A549 (cell line): ENCODE measurements around the gene C3orf49. TPM values are rescaled to one million over a fixed set of nuclear protein-coding genes. Genes with fewer than 3 reads are reported as not detected.

ENCODE experiments used
- ATAC-seq, 2 experiments: fragments of 200-7000 bp in 1 of 2; fragments of >200 bp in 1 of 2; cut with Nextera tagmentation in 1 of 2; cut with Tn5 transposase in 1 of 2; 3 replicates each; pipeline versions ENCODE4 v1.8.0 to v1.9.1; 2018 to 2020; ENCODE audit warnings: mild to moderate bottlenecking in 1 of 2, moderate library complexity in 1 of 2
- CTCF ChIA-PET: fragments of 300-600 bp; sonication (Branson Sonifier 250); formaldehyde crosslinking; extraction: SDS; loops from one replicate; lab custom pipeline; 2021; ENCODE audit warnings: antibody characterized with exemption, inconsistent platforms; lab: Yijun Ruan, JAX
- POLR2A ChIA-PET: fragments of 350-600 bp; formaldehyde crosslinking; extraction: SDS; loops from one replicate; lab custom pipeline; 2021; ENCODE audit warnings: antibody characterized with exemption, inconsistent platforms; lab: Yijun Ruan, JAX
- DNase-seq, 2 experiments: peaks; one replicate each; pipeline versions ENCODE4 v3.0.0 to v3.0.0-alpha.2; 2011 to 2016; ENCODE audit warnings: low read depth in 1 of 2, low spot score in 1 of 2
- FAIRE-seq: peaks from 2 replicates; lab custom pipeline; 2011; peaks lifted over from hg19 to GRCh38; lab: Jason Lieb, UNC
- H3K27ac ChIP-seq, 2 experiments: fragments of >200 bp; sonication (Bioruptor Twin); formaldehyde crosslinking; 3 replicates each; pipeline ENCODE4 v1.5.1; 2016 to 2017
- H3K4me1 ChIP-seq: fragments of >200 bp; sonication (Bioruptor Twin); formaldehyde crosslinking; 3 replicates; pipeline ENCODE4 v1.6.1; 2016
- H3K4me2 ChIP-seq: fragments of >200 bp; sonication (Bioruptor Twin); formaldehyde crosslinking; 3 replicates; pipeline ENCODE4 v1.6.1; 2016
- H3K4me3 ChIP-seq: fragments of >200 bp; sonication (Bioruptor Twin); formaldehyde crosslinking; 3 replicates; pipeline ENCODE4 v1.5.1; 2016
- H3K9me3 ChIP-seq: fragments of >200 bp; sonication (Bioruptor Twin); formaldehyde crosslinking; 3 replicates; pipeline ENCODE4 v1.6.1; 2016
- BCL3 ChIP-seq: fragments of >200 bp; sonication (Bioruptor Twin); formaldehyde crosslinking; IDR thresholded peaks from 3 replicates; pipeline ENCODE4 v1.6.1; 2016
- CBX8 ChIP-seq: fragments of 200-600 bp; sonication (generic); IDR thresholded peaks from 2 replicates; pipeline ENCODE4 v1.6.1; 2016
- CHD4 ChIP-seq: fragments of 200-600 bp; sonication (generic); IDR thresholded peaks from 2 replicates; pipeline ENCODE4 v1.6.1; 2016; ENCODE audit warnings: antibody characterized with exemption, mild to moderate bottlenecking, borderline replicate concordance
- EHF ChIP-seq: fragments of 250-450 bp; sonication (Bioruptor Pico); IDR thresholded peaks from 2 replicates; pipeline ENCODE4 v1.5.0; 2020; ENCODE audit warnings: mild to moderate bottlenecking
- EHMT2 ChIP-seq: fragments of 200-600 bp; sonication (generic); IDR thresholded peaks from 2 replicates; pipeline ENCODE4 v1.6.1; 2016; ENCODE audit warnings: antibody characterized with exemption, low read depth, mild to moderate bottlenecking, moderate library complexity
- EP300 ChIP-seq, 2 experiments: fragments of >200 bp; sonication (Bioruptor Twin); formaldehyde crosslinking; IDR thresholded peaks; 2 replicates in 1 of 2; 3 replicates in 1 of 2; pipeline ENCODE4 v1.6.1; 2016 to 2017
- FOXS1 ChIP-seq: fragments of 250-450 bp; sonication (Bioruptor Pico); IDR thresholded peaks from 2 replicates; pipeline ENCODE4 v1.5.0; 2020; ENCODE audit warnings: mild to moderate bottlenecking, moderate library complexity
- HOXB13 ChIP-seq: fragments of 250-450 bp; sonication (Bioruptor Pico); IDR thresholded peaks from 2 replicates; pipeline ENCODE4 v1.5.0; 2020; ENCODE audit warnings: low read depth, mild to moderate bottlenecking, moderate library complexity
- KDM5A ChIP-seq: fragments of 200-600 bp; sonication (generic); IDR thresholded peaks from 2 replicates; pipeline ENCODE4 v1.6.1; 2016; ENCODE audit warnings: antibody characterized with exemption, mild to moderate bottlenecking
- MAFK ChIP-seq: fragments of 450-650 bp; IDR thresholded peaks from 2 replicates; pipeline ENCODE4 v1.6.1; 2014; ENCODE audit not compliant: partially characterized antibody
- NPAS2 ChIP-seq: fragments of 250-450 bp; sonication (Bioruptor Pico); IDR thresholded peaks from 2 replicates; pipeline ENCODE4 v1.8.0; 2022; ENCODE audit warnings: mild to moderate bottlenecking, moderate library complexity, borderline replicate concordance
- NR3C1 ChIP-seq: fragments of >200 bp; sonication (Bioruptor Twin); formaldehyde crosslinking; IDR thresholded peaks from 3 replicates; pipeline ENCODE4 v1.6.1; 2017
- POLR2AphosphoS2 ChIP-seq: conservative IDR thresholded peaks from 2 replicates; pipeline ENCODE4 v1.6.1; 2012; ENCODE audit warnings: low read length, improper control_type of control experiment, inconsistent platforms
- RAD21 ChIP-seq, 2 experiments: fragments of >200 bp in 1 of 2; sonication (Bioruptor Twin) in 1 of 2; formaldehyde crosslinking in 1 of 2; IDR thresholded peaks in 1 of 2; conservative IDR thresholded peaks in 1 of 2; 2 replicates in 1 of 2; 3 replicates in 1 of 2; pipeline ENCODE4 v1.6.1; 2012 to 2018; ENCODE audit warnings: inconsistent platforms in 1 of 2
- RARB ChIP-seq: fragments of 250-450 bp; sonication (Bioruptor Pico); IDR thresholded peaks from 2 replicates; pipeline ENCODE4 v1.8.0; 2021; ENCODE audit warnings: mild to moderate bottlenecking, moderate library complexity
- REST ChIP-seq: fragments of 200-600 bp; sonication (generic); IDR thresholded peaks from 2 replicates; pipeline ENCODE4 v1.6.1; 2016; ENCODE audit warnings: antibody characterized with exemption, mild to moderate bottlenecking, moderate library complexity
- RFX5 ChIP-seq: fragments of 450-650 bp; IDR thresholded peaks from 2 replicates; pipeline ENCODE4 v1.7.1; 2014; ENCODE audit warnings: antibody characterized with exemption, mild to moderate bottlenecking, moderate library complexity
- ZC3H11A ChIP-seq: fragments of 450-650 bp; IDR thresholded peaks from 2 replicates; pipeline ENCODE4 v1.6.1; 2014; ENCODE audit warnings: antibody characterized with exemption, mild to moderate bottlenecking
- ZFP36 ChIP-seq: fragments of 450-650 bp; IDR thresholded peaks from 2 replicates; pipeline ENCODE4 v1.6.1; 2014; ENCODE audit warnings: borderline replicate concordance; ENCODE audit not compliant: partially characterized antibody
- ZNF302 ChIP-seq: fragments of 250-450 bp; sonication (Bioruptor Pico); IDR thresholded peaks from 2 replicates; pipeline ENCODE4 v1.9.0; 2021; ENCODE audit warnings: inconsistent platforms, mild to moderate bottlenecking, moderate library complexity
- WGBS: methylation state at CpG from one replicate; pipeline ENCODE4 v1.1.6; 2017; ENCODE audit errors: missing lambda C conversion rate; 5-methylcytosine and 5-hydroxymethylcytosine counted together
- polyA plus RNA-seq, 4 experiments: library from polyadenylated mRNA; depleted of rRNA in 3 of 4; stranded (reverse); fragments of >200 nt; fragmentation: RNase III in 1 of 4; extraction: RNeasy Plus Mini Kit Qiagen cat#74134 plus additional on column Dnase treatment in 1 of 4; gene quantifications; 2 replicates in 3 of 4; 3 replicates in 1 of 4; pipeline ENCODE4 v1.2.3, GENCODE V29; 2011 to 2017

The C3orf49 gene
- polyA plus RNA-seq, 2 of the 4 experiments (the other 2 are of a cell fraction), result not detected

GRCh38 chr3:63795438-63795837 is 23.7 kb upstream of the C3orf49 start (continued):
- TF ChIP-seq EP300 (IDR thresholded peaks at IDR 0.05) (no peak), POLR2AphosphoS2 (no peak), RARB (CRISPR knock-in tag) (no peak), ZNF302 (CRISPR knock-in tag) (no peak)

- Histone ChIP-seq H3K4me2 (no peak overlapping the region), H3K9me3 (no peaks in the 10 kb centered on the region), H3K4me3 (no peak overlapping the region), H3K4me1 (no peaks in the 10 kb centered on the region), H3K27ac (no peak overlapping the region)
- DNase-seq, result no peak
- 79% methylated on average over 2 of the region's 2 CpGs for whole genome bisulfite sequencing
- ChIA-PET POLR2A (no interaction called here), CTCF (interaction anchor here (0.7 kb wide), 1 partner anchor 20 kb away, joined by 3 read pairs; the partner anchor contains the start of gene C3orf49)
- no peak for TF ChIP-seq EHF (CRISPR knock-in tag)
- no peak for TF ChIP-seq REST
- TF ChIP-seq NR3C1, result no peak
- TF ChIP-seq RFX5, result no peak
- TF ChIP-seq BCL3, result no peak
- no peak for TF ChIP-seq CHD4
- TF ChIP-seq EP300 (IDR thresholded peaks at IDR 0.05), result no peak
- no peak for TF ChIP-seq CBX8
- TF ChIP-seq KDM5A, result no peak
- no peak for FAIRE-seq
- no peak for ATAC-seq
Observed at GRCh38 chr3:63798544-63798943, 20.6 kb upstream of the C3orf49 start.

GRCh38 chr3:63798949-63799348 is 20.1 kb upstream of the C3orf49 start:
- no peak overlapping the region for H3K27ac ChIP-seq
- no peak overlapping the region for H3K4me2 ChIP-seq
- ATAC-seq (no peak), DNase-seq (no peak)
- H3K4me1 ChIP-seq, result no peaks in the 10 kb centered on the region
- CTCF ChIA-PET, result interaction anchor here (0.7 kb wide), 1 partner anchor 20 kb away, joined by 3 read pairs; the partner anchor contains the start of gene C3orf49
- H3K4me3 ChIP-seq, result no peak overlapping the region
- 69% methylated on average over 2 of the region's 2 CpGs for WGBS
- TF ChIP-seq NPAS2 (no peak), MAFK (no peak), EHMT2 (no peak), HOXB13 (CRISPR knock-in tag) (no peak), ZFP36 (no peak), ZC3H11A (no peak), NR3C1 (no peak), FOXS1 (CRISPR knock-in tag) (no peak), RAD21 (conservative IDR thresholded peaks at IDR 0.05 in 1 of 2, IDR thresholded peaks at IDR 0.05 in 1 of 2) (no peak), CHD4 (no peak), POLR2AphosphoS2 (no peak)
- TF ChIP-seq, all 56 proteins: peak for 0
- H3K9me3 ChIP-seq, result no peaks in the 10 kb centered on the region
- POLR2A ChIA-PET, result no interaction called here
- FAIRE-seq, result no peak
